Naive thymus-derived CD4-positive, alpha-beta T cell (primary cell): ENCODE results near the gene SMIM5. TPM values are rescaled to one million over a fixed set of nuclear protein-coding genes. Genes with fewer than 3 reads are reported as not detected.
A peak's percentile ranks its signal among the peaks of the same experiment; 100 is the strongest.

Source experiments
- ATAC-seq: fragments of 150-1000 bp; cut with Tn5 transposase; 2 replicates; pipeline ENCODE4 v1.10.0; 2021; ENCODE audit warnings: mild to moderate bottlenecking, moderate library complexity
- CTCF ChIA-PET: fragments of 350-600 bp; sonication (Branson Sonifier 250); formaldehyde crosslinking; loops from one replicate; lab custom pipeline; 2021; ENCODE audit warnings: antibody characterized with exemption; lab: Charles Lee
- POLR2A ChIA-PET: fragments of 350-600 bp; sonication (Branson Sonifier 250); formaldehyde crosslinking; loops from one replicate; lab custom pipeline; 2021; ENCODE audit warnings: antibody characterized with exemption, inconsistent platforms; lab: Charles Lee
- DNase-seq, 9 donors: peaks; one replicate each; pipeline versions ENCODE4 v3.0.0 to v3.0.0-alpha.2; 2020 to 2022; ENCODE audit warnings: mixed read lengths in 1 of 9
- H3K27ac ChIP-seq: one replicate; pipeline ENCODE4 v1.7.0; 2013; ENCODE audit warnings: mild to moderate bottlenecking, low read depth, low read length, moderate library complexity
- H3K27me3 ChIP-seq, 2 donors: one replicate each; pipeline ENCODE4 v1.7.0; 2013; ENCODE audit warnings: low read length in 2 of 2, mild to moderate bottlenecking in 2 of 2, moderate library complexity in 2 of 2; ENCODE audit not compliant: control insufficient read depth in 2 of 2, insufficient read depth in 2 of 2
- H3K36me3 ChIP-seq, 3 experiments: 1 replicate in 2 of 3; 2 replicates in 1 of 3; pipeline ENCODE4 v1.7.0; 2013; ENCODE audit warnings: low read length in 3 of 3, mild to moderate bottlenecking in 3 of 3, moderate library complexity in 1 of 3; ENCODE audit not compliant: insufficient read depth in 3 of 3, control insufficient read depth in 2 of 3
- H3K4me1 ChIP-seq, 2 donors: one replicate each; pipeline ENCODE4 v1.7.0; 2013; ENCODE audit warnings: low read length in 2 of 2, mild to moderate bottlenecking in 2 of 2, moderate library complexity in 1 of 2; ENCODE audit not compliant: control insufficient read depth in 2 of 2, insufficient read depth in 2 of 2
- H3K4me3 ChIP-seq: 2 replicates; pipeline ENCODE4 v1.7.0; 2013; ENCODE audit warnings: mild to moderate bottlenecking, low read length
- H3K9me3 ChIP-seq, 3 experiments: 1 replicate in 2 of 3; 2 replicates in 1 of 3; pipeline ENCODE4 v1.7.0; 2013; ENCODE audit warnings: low read length in 3 of 3; ENCODE audit not compliant: control insufficient read depth in 2 of 3
- H3K27ac Mint-ChIP-seq, 9 donors: one replicate each; pipeline ENCODE4 v1.8.0; 2020 to 2022; ENCODE audit warnings: mixed read lengths in 9 of 9, mild to moderate bottlenecking in 8 of 9, moderate library complexity in 5 of 9, inconsistent platforms in 2 of 9
- H3K27me3 Mint-ChIP-seq, 5 donors: one replicate each; pipeline ENCODE4 v1.8.0; 2021 to 2022; ENCODE audit warnings: mixed read lengths in 5 of 5, mild to moderate bottlenecking in 1 of 5
- H3K36me3 Mint-ChIP-seq, 5 donors: one replicate each; pipeline ENCODE4 v1.8.0; 2020 to 2022; ENCODE audit warnings: mixed read lengths in 5 of 5, mild to moderate bottlenecking in 3 of 5, inconsistent platforms in 1 of 5
- H3K4me1 Mint-ChIP-seq, 7 donors: one replicate each; pipeline ENCODE4 v1.8.0; 2020 to 2022; ENCODE audit warnings: mixed read lengths in 7 of 7, mild to moderate bottlenecking in 3 of 7, inconsistent platforms in 1 of 7
- H3K4me3 Mint-ChIP-seq, 10 donors: one replicate each; pipeline ENCODE4 v1.8.0; 2020 to 2022; ENCODE audit warnings: mild to moderate bottlenecking in 10 of 10, mixed read lengths in 10 of 10, moderate library complexity in 6 of 10, inconsistent platforms in 2 of 10
- H3K9me3 Mint-ChIP-seq, 11 donors: one replicate each; pipeline ENCODE4 v1.8.0; 2020 to 2022; ENCODE audit warnings: mixed read lengths in 11 of 11, mild to moderate bottlenecking in 4 of 11, inconsistent platforms in 1 of 11, moderate library complexity in 1 of 11
- intact Hi-C, 2 donors: fragments of 100-400 bp; cut with micrococcal nuclease; formaldehyde crosslinking; loops; one replicate each; pipeline ENCODE4 v1.15.1; 2023
- polyA plus RNA-seq, 2 donors: library from polyadenylated mRNA; unstranded; fragments of 300-500 nt; fragmentation: Illumina TruSeq; gene quantifications; one replicate each; pipeline ENCODE4 v1.2.3, GENCODE V29; 2021
- total RNA-seq, 6 experiments: library from RNA in 5 of 6; stranded (reverse) in 5 of 6; gene quantifications; 1 replicate in 5 of 6; 2 replicates in 1 of 6; pipeline ENCODE4 v1.2.3 and lab custom pipeline; 2021 to 2026

The SMIM5 gene
- total and polyA plus RNA-seq, 7 experiments from 2014 or later: 0.06 to 2.4 (median 0.82) TPM

DNA sequence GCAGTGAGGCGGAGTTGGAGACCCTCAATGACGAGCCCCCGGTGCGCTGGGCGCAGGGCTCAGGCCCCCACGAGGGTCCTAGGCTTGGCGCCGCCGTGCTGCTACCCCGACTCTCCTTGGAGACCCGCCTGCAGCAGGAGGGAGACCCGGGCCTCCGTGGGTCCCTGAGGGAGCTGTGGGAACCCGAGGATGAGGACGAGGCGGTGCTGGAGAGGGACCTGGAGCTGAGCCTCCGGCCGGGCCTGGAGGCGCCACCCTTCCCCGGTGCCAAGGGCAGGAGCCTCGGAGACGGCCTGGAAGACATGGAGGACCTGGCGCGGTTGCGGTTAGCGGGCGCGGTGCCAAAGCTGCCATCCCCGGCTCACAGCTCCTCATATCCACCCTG is 43.3 kb upstream of the SMIM5 start:
- DNase-seq (no peak), ATAC-seq (no peak)
- H3K27ac Mint-ChIP-seq: peak overlapping the region in 2 of 9 donors; percentile 24 to 43
- Histone ChIP-seq H3K9me3 (no peaks in the 10 kb centered on the region), H3K36me3 (peaks cover 0 to 3% (median 0%) of the 10 kb centered on the region in 3 experiments), H3K4me1 (peaks cover 0 to 2% of the 10 kb centered on the region in 2 donors), H3K27me3 (no peaks in the 10 kb centered on the region), H3K4me3 (no peak overlapping the region), H3K27ac (no peak overlapping the region)
- H3K27me3 Mint-ChIP-seq: peaks cover 0 to 26% (median 0%) of the 10 kb centered on the region in 5 donors
- peaks cover 0 to 17% (median 11%) of the 10 kb centered on the region in 7 donors for H3K4me1 Mint-ChIP-seq
- ChIA-PET CTCF (interaction anchor here (1.5 kb wide), 1 partner anchor 163 kb away, joined by 4 read pairs; no protein-coding TSS in a partner anchor), POLR2A (interaction anchor here (0.7 to 1.3 kb wide), 3 partner anchors 9 to 101 kb away, joined by 3 read pairs; partner anchors contain the start of gene LLGL2)
- intact Hi-C loops: loop anchor here (1.0 to 10.0 kb wide), 13 partner anchors 9 to 1137 kb away; partner anchors contain the start of genes GGA3 (in 2 of the 2), LLGL2 (in 2 of the 2), MRPS7 (in 2 of the 2) and TSEN54 (in 2 of the 2)
- H3K9me3 Mint-ChIP-seq: no peaks in the 10 kb centered on the region
- peak overlapping the region in 9 of 10 donors; percentile 17 to 60 (median 49) for H3K4me3 Mint-ChIP-seq
- H3K36me3 Mint-ChIP-seq: no peaks in the 10 kb centered on the region

DNA sequence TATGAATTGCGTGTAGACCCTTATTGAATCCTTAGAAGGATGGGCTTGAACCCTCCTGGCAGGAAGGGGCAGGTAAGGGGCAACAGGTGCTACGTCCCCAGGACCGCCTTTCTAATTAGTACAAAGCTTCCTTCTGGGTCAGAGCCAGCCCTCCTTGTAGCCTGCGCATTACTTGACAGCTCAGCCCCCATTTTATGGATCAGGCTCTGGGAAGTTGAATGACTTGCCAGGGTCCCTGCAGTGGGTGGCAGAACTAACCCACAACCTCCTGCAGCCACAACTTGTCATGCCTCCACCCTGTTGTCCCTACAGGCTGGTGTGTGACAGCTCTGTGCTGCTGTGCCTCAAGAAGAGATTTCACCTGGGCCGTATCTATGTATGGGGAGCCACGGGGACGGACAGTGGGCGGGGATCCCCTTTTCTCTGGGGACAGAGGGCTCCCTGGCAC is 42.9 kb upstream of the SMIM5 start:
- ATAC-seq (no peak), DNase-seq (peak in 1 of 9 donors; percentile 14)
- H3K4me3 ChIP-seq: no peak overlapping the region
- ChIA-PET POLR2A (interaction anchor here (0.7 to 1.3 kb wide), 3 partner anchors 9 to 102 kb away, joined by 3 read pairs; partner anchors contain the start of gene LLGL2), CTCF (interaction anchor here (1.5 kb wide), 1 partner anchor 163 kb away, joined by 4 read pairs; no protein-coding TSS in a partner anchor)
- peaks cover 0 to 2% of the 10 kb centered on the region in 2 donors for H3K4me1 ChIP-seq
- peak overlapping the region in 9 of 10 donors; percentile 17 to 60 (median 49) for H3K4me3 Mint-ChIP-seq
- H3K27me3 ChIP-seq: no peaks in the 10 kb centered on the region
- H3K36me3 ChIP-seq: peaks cover 0 to 3% (median 0%) of the 10 kb centered on the region in 3 experiments
- H3K36me3 Mint-ChIP-seq: no peaks in the 10 kb centered on the region
- no peaks in the 10 kb centered on the region for H3K9me3 ChIP-seq
- no peaks in the 10 kb centered on the region for H3K9me3 Mint-ChIP-seq
- H3K27ac ChIP-seq: no peak overlapping the region
- H3K27ac Mint-ChIP-seq: peak overlapping the region in 6 of 9 donors; percentile 24 to 77 (median 51)
- peaks cover 0 to 17% (median 11%) of the 10 kb centered on the region in 7 donors for H3K4me1 Mint-ChIP-seq
- peaks cover 0 to 23% (median 0%) of the 10 kb centered on the region in 5 donors for H3K27me3 Mint-ChIP-seq
- intact Hi-C loops: loop anchor here in 1 of 2 donors (5.0 kb wide), 1 partner anchor 902 kb away; no protein-coding TSS in a partner anchor

DNA sequence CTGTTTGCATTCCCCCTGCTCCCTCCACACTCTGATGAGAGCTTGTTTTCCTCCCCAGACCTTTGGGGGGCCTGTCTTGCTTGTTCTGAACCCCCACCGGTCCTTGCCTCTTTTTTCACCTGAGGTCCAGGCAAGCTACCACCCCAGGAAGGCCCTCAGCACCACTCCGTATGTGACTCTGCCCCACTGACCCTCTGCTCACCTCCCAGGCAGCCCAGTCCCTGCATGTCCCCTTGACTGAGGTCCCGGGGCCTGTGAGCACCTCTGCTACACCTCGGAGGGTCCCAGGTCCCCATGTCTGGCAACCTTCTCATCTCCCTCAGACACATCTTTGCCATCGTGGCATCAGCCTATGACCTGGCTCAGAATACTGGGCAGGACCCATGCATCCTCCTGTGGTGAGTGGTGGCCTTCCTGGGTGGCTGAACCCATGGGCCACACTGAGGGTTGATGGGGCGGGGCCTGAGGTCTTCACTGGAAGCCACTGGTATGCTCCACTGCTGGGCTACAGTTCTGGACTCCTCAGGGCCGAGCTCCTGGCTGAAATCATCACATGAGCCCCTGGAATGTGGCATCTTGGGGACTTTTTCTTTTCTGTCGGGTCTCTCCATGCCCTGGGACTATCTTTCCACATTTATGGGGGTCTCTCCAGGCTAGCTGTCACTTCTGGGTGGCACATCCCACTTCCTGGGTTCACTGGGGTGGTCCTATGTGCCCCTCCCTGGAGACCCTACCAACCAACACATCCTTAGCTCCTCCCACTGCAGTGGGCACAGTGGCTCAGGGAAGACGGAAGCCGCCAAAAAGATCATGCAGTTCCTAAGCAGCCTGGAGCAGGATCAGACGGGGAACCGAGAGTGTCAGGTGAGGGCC is 42.1 kb upstream of the SMIM5 start:
- peaks cover 0 to 3% (median 0%) of the 10 kb centered on the region in 3 experiments for H3K36me3 ChIP-seq
- ATAC-seq (no peak), DNase-seq (no peak)
- Mint-ChIP-seq H3K27ac (peak overlapping the region in 6 of 9 donors; percentile 22 to 59 (median 40)), H3K27me3 (peaks cover 0 to 17% (median 0%) of the 10 kb centered on the region in 5 donors), H3K9me3 (no peaks in the 10 kb centered on the region), H3K36me3 (no peaks in the 10 kb centered on the region), H3K4me1 (peaks cover 0 to 17% (median 9%) of the 10 kb centered on the region in 7 donors), H3K4me3 (peak overlapping the region in 9 of 10 donors; percentile 17 to 81 (median 52))
- no peak overlapping the region for H3K4me3 ChIP-seq
- POLR2A ChIA-PET: interaction anchor here (0.7 to 1.3 kb wide), 2 partner anchors 10 to 188 kb away, joined by 3 to 4 read pairs; no protein-coding TSS in a partner anchor
- CTCF ChIA-PET: interaction anchor here (0.8 kb wide), 1 partner anchor 10 kb away, joined by 3 read pairs; no protein-coding TSS in a partner anchor
- H3K27me3 ChIP-seq: no peaks in the 10 kb centered on the region
- H3K9me3 ChIP-seq: no peaks in the 10 kb centered on the region
- H3K4me1 ChIP-seq: peaks cover 0 to 2% of the 10 kb centered on the region in 2 donors
- intact Hi-C loops: loop anchor here in 1 of 2 donors (5.0 kb wide), 1 partner anchor 901 kb away; no protein-coding TSS in a partner anchor
- no peak overlapping the region for H3K27ac ChIP-seq

DNA sequence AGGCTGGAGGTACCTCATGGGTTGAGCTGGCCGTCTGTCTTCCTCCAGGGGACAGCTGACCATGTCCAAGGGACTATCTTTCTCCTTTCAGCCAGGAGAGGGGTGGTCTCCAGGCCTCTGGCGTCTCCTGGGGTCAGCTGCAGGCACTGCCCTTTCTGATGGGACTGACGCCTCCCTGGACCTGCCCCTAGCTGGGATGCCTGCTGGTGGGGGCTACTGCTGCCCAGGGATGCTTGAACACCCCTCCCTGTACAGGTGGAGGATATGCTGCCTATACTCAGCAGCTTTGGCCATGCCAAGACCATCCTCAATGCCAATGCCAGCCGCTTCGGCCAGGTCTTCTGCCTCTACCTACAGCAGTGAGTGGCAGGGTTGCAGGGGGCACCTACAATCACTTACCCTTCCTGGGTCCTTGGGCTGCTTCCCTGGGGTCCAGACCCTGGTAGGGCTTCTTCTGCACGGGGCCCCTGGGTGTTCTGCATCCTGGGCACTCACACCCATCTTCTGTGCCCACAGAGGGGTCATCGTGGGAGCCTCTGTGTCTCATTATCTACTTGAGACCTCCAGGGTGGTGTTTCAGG is 41.4 kb upstream of the SMIM5 start:
- ATAC-seq (no peak), DNase-seq (no peak)
- peaks cover 0 to 2% of the 10 kb centered on the region in 2 donors for H3K4me1 ChIP-seq
- no peaks in the 10 kb centered on the region for H3K9me3 ChIP-seq
- intact Hi-C loops: loop anchor here in 1 of 2 donors (5.0 kb wide), 1 partner anchor 900 kb away; no protein-coding TSS in a partner anchor
- no peaks in the 10 kb centered on the region for H3K9me3 Mint-ChIP-seq
- ChIA-PET CTCF (interaction anchor here (0.8 kb wide), 1 partner anchor 10 kb away, joined by 3 read pairs; no protein-coding TSS in a partner anchor), POLR2A (no interaction called here)
- H3K27ac Mint-ChIP-seq: no peak overlapping the region
- no peaks in the 10 kb centered on the region for H3K36me3 Mint-ChIP-seq
- peaks cover 0 to 9% (median 0%) of the 10 kb centered on the region in 5 donors for H3K27me3 Mint-ChIP-seq
- no peak overlapping the region for H3K27ac ChIP-seq
- H3K4me3 ChIP-seq: no peak overlapping the region
- no peaks in the 10 kb centered on the region for H3K27me3 ChIP-seq
- H3K4me1 Mint-ChIP-seq: peaks cover 0 to 17% (median 8%) of the 10 kb centered on the region in 7 donors
- H3K4me3 Mint-ChIP-seq: peak overlapping the region in 1 of 10 donors; percentile 81
- H3K36me3 ChIP-seq: peaks cover 0 to 3% (median 0%) of the 10 kb centered on the region in 3 experiments

DNA sequence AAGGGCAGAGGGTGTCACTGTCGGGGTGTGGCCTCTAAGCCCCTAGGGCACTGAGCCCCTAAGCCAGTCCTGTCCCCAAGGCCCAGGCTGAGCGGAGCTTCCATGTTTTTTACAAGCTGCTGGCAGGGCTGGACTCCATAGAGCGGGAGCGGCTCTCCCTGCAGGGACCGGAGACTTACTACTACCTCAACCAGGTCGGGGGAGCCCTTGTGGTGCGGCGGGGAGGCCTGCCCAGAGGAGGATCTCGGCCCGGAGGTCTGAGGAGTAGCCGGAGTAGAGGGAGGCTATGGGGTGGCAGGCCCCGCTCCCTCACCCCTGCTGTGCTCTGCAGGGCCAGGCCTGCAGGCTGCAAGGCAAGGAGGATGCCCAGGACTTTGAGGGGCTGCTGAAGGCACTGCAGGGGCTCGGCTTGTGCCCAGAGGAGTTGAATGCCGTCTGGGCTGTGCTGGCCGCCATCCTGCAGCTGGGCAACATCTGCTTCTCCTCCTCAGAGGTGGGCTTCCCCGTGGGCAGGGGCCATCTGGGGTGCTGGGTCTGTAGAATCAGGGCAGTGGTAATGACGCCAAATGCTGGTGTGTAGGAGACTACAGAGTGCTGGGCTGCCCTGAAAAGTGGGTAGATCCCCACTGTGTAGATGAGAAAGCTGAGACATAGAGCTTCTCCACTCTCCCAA is 40.8 kb upstream of the SMIM5 start:
- peaks cover 0 to 2% of the 10 kb centered on the region in 2 donors for H3K4me1 ChIP-seq
- intact Hi-C loops: loop anchor here in 1 of 2 donors (5.0 kb wide), 1 partner anchor 900 kb away; no protein-coding TSS in a partner anchor
- CTCF ChIA-PET: interaction anchor here (0.8 kb wide), 1 partner anchor 9 kb away, joined by 3 read pairs; no protein-coding TSS in a partner anchor
- POLR2A ChIA-PET: no interaction called here
- Mint-ChIP-seq H3K27me3 (peaks cover 0 to 3% (median 0%) of the 10 kb centered on the region in 5 donors), H3K36me3 (no peaks in the 10 kb centered on the region), H3K9me3 (no peaks in the 10 kb centered on the region), H3K27ac (peak overlapping the region in 1 of 9 donors; percentile 51), H3K4me3 (no peak overlapping the region), H3K4me1 (peaks cover 0 to 13% (median 7%) of the 10 kb centered on the region in 7 donors)
- H3K36me3 ChIP-seq: peaks cover 0 to 3% (median 0%) of the 10 kb centered on the region in 3 experiments
- H3K9me3 ChIP-seq: no peaks in the 10 kb centered on the region
- ATAC-seq (no peak), DNase-seq (no peak)
- H3K27ac ChIP-seq: no peak overlapping the region
- no peaks in the 10 kb centered on the region for H3K27me3 ChIP-seq
- no peak overlapping the region for H3K4me3 ChIP-seq
